Hepatic stellate cell (primary cell): ENCODE measurements around the gene NR4A1.

Experiments
- DNase-seq: peaks from one replicate; pipeline ENCODE4 v3.0.0; 2011; ENCODE audit warnings: low spot score

NR4A1 gene

DNA sequence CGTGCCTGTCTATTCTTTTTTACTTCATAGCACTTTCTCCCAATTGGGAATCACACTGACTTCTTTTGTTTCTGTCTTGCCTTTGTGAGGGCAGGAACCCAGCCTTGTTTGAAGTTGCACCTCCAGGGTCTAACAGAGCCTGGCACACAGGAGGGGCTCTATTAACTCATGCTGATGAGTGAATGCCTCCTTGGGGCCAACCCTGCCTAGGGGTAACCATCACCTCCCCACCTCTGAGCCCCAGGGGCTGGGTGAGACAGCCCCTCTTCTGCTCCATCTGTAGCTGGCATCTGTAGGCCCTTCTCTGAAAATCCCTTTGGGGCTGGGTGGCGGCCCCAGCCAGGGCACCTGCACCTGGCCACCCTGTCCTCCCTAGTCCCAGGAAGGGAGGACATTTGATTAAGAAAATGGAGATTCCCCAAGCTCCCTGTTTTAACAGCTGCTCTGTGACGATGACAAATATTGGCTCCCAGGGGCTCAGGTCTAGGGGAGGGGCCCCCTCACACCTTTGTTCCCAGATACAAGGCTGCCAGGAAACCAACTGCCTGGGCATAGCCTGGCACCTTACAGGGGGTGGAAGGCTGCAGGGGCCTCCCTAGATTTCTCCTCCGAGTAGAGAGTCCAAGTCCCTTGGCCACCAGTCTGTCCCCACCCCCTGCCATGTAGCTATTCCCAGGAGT lies 32.7 kb upstream of the NR4A1 start:
- no peak for DNase-seq

DNA sequence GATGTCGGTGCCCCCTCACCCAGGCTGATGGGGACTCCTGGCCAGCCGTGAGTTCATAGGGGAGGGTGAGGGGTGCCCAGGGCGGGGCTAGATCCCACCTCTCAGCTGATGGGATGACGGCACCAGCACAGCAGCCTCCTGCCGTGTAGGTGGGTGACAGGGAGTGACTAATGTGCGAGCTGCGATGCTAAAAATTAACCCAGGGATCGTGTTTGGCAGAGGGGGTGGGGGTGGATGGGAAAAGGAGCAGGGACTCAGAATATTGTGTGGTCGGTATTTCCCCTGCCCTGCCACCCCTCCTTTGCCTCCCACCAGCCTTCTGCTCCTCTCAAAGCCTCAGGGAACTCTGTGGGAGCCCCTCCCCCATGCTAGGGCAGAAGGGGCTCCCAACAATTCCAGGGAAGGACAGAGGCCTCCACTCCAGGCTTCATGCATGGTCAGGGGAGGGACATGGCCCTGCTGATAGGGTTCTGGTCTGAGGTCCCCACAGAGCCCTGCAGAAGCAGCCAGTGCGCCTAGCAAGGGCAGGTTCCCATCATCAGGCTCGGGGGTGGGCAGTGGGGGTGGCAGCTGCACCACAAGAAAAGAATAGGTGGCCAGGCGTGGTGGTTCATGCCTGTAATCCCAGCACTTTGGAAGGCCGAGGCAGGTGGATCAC lies 32.0 kb upstream of the NR4A1 start:
- DNase-seq: no peak

DNA sequence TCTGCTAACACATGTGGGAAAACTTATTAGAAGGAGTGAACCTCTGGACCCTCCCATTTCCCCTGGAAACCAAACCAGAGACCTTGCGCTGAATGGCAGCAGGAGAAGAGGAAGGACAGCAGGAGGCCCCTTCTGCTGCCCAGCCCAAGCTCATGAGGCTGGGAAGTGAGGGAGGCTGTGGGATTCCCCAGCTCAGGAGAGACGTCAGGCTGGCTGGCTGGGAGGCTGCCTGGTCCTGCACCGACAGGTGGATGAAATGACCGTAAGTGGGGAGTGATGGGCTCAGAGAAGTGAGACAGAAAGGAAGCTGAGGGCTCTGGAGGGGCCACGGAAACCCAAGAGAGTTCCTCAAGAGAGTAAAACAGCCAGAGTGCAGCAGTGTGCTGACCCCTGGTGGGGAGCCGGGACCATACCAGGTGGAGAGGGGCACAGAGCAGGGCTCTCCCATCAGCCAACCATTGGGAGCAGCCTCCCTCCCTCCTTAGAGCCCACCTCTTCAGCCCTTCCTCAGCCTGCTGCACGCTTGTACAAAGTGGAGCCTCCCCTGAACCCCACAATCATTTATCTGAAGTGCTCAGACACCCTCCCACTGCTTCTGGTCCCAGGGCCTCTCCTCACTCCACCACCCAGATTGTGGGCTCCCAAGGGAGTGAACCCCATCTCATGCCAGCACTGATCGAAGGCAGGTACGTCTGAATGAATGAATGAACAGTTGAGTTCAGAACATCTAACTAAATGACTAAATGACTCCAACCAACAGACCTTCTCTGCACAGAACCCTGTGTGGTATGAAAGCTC lies 30.5 kb upstream of the NR4A1 start:
- peak; percentile 74 for DNase-seq

DNA sequence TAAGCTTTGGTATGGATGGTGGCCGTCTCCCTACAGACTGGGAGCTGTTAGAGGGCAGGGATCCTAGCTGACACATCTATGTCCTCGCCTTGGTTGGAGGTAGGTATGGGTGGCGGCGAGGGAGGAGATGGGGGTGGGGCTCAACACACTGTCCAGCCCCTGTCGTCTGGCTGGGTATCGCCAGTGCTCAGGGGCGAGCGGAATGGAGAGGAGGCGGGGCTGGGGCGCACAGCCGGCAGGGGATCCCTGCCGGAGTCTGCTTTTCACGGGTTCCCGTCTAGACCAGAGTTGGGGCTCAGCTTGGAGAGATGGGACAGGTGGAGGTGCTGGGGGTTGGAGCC lies 28.4 kb upstream of the NR4A1 start:
- DNase-seq: no peak

DNA sequence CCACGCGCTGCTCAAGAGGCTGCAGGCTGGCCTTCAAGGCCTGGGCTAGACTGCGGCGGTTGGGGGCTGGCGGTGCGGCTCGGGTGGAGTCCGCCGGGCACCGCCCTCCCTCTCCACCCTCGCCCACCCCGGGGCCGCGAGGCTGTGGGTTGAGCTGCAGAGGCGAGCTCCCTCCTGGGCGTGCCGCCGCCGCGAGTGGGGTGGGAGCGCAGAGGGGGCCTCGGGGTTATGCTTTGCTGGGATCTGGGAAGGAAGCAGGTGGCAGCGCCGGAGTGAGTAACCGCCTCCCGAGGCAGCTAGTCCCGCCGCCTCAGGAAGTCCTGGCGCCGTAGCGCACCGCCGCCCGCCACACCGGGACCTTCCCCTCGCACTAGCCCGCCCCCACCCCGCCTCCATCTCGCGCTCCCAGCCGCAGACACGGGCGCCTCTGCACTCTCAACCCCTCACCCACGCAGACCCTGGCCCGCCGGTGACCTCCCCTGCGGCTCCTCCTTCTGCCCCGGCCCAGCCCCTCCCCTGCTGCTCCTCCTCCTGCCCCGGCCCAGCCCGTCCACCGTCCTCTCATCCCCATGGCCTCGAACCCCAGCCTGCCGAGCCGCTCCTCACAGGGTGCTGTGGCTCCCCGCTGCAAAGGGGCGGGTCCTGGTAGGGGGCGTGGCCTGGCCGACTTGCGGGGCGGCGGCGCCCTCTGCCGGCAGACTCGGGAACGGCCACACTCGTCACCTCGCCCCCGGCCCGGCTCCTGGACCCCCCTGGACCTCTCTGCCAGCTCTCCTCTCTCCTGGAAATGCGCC lies 27.9 kb upstream of the NR4A1 start:
- peak; percentile 92 for DNase-seq

DNA sequence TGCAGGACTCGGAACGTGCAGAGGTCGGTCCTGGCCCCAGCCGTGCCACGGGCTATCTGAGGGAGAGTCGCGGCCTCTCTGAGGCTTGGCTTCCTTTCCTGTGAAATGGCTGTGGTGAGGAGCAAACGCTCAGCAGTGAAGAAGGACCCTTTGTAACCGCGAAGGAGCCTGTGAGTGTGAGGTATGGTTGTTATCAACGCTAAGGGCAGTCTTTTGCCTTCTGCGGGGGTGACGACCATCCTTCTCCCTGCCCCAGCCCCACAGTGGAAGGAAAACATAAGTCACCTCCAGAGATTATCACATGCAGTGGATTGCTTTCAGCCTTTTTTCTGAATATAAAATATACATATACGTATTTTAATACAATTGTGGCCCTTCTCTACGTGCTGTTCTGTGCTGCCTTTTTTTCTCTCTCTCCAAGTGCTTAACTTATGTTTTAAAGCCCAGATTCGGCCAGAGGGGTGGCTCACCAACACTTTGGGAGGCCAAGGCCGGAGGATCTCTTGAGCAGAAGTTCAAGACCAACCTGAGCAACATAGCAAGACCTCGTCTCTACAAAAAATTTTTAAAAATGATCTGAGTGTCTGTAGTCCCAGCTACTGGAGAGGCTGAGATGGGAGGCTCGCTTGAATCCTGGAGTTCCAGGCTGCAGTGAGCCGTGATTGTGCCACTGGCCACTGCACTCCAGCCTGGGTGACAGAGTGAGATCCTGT lies 27.1 kb upstream of the NR4A1 start:
- no peak for DNase-seq

DNA sequence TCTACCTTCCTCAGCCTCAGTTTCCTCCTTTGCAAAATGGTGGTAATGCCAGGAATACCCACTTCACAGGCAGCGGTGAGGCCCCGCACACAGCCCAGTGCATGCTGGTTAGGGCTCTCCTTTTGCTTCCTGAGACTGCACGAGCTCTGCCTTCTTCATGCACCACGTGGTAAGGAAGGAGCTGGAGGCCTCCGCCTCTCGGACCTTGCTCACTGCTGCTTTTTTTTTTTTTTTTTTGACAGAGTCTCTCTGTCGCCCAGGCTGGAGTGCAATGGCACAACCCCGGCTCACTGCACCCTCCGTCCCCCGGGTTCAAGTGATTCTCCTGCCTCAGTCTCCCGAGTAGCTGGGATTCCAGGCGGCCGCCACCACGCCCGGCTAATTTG lies 26.4 kb upstream of the NR4A1 start:
- DNase-seq: no peak

DNA sequence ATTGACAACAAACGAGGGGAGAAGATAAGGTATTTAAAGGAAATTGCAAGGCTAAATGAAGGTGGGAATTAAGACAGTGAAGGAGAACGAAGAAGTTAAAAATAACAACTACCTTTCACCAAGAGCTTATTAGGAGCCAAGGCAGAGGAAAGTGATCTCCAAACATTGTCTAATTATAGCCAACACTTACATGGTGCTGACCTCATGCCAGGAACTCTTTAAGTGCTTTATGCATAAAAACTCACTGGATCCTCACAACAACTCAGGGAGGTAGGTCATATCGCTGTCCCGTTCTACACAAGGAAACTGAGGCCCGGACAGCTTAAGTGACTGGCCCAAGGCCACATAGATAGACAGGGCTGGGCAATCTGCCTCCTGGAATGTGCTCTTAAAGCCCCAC lies 25.0 kb upstream of the NR4A1 start:
- no peak for DNase-seq

DNA sequence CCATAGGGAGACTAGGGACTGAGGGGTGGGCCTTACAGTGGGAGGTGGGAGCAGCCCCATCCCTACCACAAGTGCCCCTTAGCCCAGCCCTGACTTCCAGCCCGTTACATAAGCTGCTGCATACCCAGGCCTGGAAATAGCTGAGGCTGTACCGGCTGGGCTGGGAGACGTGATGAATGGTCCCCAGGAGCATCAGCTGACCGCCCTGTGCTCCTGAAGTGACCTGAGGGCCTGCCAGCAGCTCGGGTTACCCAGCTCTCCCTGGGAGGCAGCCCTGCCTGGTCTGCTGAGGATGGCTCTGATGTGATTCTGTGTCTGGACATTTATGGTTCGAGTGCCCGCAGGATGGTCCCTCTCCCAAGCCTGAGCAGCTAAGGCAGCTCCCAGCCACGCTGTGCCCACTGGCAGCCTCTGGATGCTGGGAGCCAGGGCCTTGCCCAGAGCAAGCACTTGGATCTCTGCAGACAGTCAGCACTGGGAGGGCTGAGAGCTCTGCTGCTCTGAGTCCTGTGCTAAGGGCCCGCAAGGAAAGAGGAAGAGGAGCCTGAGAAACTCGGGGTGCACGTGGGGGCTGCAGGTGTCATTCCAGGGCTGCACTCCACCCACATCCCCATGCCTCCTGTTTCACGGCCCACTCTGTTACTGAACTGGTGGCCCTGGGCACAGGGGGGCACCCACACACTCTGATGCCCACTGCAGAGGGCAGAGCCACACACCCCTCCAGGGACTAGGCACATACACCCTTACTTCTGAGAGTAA lies 24.0 kb upstream of the NR4A1 start:
- DNase-seq: no peak

DNA sequence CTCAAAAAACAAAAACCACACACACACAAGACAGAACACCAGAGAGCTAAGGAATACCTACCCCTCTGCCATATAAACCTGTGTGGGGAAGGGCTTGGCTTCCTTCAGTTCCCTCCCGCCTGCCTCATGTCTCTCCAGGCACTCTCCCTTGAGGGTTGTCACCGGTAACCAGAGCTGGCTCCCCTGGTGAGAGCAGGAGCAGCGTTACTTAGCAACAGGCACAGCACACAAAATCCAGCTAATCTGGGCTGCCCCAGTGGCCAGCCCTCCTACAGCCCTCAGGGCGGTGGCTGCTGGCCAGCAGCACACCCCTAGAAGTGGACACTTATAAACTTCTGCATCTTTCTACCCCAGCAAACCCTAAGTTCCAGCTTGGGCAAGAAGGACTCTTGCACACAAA lies 21.6 kb upstream of the NR4A1 start:
- peak; percentile 79 for DNase-seq

DNA sequence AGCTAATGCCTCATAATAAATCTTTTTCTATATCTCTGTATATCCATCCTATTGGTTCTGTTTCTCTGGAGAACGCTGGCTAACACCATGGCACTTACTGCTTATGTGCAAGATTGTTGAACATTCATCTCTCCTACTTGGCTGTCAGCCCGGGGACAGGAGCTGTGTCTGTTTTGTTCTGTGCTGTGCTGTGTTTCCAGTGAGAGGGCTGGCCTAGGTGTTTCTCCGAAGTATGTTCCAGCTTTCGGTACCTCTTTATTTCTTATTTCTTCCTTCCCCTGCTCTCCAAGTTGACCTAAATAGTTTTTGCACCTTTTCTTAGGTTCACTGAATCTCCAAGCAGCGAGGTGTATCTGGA lies 18.8 kb upstream of the NR4A1 start:
- peak; percentile 59 for DNase-seq

DNA sequence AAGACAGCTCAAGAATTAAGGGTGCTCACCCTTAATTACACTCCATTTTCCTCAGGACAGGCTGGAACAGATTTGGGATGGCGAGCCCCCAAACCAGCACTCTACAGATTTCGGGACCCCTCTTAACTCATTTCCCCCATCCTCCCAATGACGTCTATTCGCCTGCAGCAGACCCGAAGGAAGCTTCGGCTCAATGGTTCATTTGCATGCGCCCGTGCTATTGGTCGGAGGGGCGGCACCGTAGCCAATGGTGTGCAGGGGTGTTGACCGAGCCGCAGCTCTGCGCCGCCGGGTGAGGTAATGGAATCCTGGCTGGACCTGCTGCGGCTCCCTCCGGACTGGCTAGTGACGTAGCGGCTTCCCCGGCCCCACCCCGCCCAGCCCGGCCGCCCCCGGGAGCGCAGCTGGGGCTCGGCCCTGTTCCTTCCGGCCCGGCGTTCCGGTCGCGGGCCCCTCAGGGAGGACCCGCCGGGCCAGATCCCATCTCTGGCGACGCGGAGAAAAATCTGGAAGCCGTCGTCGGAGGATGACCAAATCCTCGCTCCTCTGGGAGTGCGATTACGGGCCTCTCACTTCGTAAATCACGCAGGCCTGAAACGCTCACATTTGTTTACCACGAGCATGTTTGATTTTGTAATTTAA lies 18.3 kb upstream of the NR4A1 start:
- peak; percentile 99 for DNase-seq

DNA sequence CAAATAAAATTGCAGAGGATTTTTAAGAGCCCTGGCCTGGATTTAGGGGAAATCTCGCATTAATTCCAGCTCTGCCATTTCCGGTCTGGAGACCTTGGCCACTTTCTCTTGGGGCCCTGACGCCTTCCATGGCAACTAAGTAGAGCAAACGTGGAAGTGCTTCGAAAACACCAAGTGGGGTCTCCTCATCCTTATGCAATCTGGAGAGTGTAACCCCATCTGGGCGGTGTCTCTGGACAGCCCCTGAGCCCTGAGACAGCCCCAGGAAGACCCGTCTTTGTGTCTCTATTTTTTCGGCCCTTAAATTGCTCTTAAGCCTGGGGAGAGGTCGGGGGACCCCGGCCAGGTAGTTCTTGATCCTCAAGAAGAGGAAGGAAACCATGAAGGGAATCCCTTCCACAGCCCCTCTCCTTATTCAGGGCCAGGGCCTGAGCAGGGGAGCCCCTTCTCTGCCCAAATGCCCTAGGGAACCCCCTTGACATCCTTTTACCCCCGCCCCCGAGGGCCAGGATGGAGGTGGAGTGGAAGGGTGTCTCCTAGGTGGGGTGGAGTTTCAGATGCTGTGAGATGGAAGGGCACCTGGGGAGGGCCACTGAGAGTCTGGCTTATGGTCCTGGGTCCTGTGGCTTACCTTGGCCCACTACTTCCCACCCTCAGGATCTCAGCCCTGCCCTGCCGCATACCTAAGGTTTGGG lies 17.6 kb upstream of the NR4A1 start:
- no peak for DNase-seq

DNA sequence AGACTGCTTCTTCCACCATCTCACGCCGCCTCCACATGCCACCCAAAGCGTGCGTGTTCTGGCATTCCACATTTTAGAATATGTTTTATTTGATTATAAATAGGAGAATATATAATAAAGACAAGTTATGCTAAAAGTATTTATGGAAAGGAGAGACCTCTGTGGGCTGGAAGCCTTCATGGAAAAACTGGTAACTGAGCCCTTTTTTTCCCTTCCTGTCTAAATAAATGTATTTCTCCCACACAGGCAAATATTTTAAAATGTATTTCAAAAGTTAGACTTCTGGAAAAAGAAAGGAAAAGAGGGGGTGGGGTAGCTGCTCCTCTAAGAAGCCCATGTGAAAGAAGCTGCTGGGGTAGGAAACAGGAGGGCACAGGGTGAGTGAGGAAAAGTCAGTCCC lies 16.1 kb upstream of the NR4A1 start:
- DNase-seq: no peak

DNA sequence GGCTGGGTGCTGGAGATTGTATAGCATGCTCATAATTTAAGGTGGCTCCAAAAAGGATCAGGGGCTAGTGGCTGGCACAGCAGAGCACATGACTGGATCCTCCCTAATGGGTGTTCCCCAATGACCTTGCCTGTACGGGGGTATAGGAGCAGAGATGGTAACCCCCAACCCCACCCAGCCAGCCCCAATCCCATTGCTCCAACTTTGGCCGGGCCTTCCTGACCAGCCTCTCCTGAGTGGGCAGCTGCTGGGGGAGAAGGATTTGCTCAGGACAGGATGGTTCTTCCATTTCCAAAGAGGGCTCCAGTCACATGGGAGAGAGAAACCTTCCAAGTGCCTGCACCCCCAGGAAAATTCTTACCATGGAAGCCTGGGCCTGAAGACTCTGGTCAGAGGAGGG lies 15.3 kb upstream of the NR4A1 start:
- no peak for DNase-seq

DNA sequence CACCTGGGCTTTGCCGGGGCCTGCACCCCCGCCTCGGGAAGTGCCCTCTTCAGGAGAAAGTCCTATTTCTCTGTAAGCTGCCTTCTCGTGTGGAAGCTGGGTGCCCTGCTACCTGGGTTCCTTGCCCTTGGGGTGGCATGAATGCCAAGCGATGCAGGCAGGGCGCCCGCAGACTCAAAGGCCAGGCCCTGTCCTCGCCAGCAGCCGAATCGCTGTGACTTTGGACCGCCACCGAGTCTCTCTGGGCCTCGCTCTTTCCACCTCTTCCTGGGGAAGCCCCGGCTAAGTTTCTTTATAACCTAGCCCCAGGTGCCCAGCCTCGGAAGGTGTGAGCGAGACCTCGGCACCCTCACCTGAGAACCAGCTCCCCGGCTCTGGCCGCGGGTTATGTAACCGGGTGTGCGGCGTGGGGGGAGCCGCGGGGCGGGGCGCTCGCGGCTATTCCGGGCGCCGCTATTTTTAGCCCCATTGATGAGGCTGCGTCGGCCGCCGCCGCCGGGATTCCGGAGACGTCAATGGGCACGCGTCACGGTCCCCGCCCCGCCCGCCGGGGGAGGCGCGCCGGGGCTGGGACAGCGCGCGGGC lies 14.6 kb upstream of the NR4A1 start:
- DNase-seq: peak; percentile 90

DNA sequence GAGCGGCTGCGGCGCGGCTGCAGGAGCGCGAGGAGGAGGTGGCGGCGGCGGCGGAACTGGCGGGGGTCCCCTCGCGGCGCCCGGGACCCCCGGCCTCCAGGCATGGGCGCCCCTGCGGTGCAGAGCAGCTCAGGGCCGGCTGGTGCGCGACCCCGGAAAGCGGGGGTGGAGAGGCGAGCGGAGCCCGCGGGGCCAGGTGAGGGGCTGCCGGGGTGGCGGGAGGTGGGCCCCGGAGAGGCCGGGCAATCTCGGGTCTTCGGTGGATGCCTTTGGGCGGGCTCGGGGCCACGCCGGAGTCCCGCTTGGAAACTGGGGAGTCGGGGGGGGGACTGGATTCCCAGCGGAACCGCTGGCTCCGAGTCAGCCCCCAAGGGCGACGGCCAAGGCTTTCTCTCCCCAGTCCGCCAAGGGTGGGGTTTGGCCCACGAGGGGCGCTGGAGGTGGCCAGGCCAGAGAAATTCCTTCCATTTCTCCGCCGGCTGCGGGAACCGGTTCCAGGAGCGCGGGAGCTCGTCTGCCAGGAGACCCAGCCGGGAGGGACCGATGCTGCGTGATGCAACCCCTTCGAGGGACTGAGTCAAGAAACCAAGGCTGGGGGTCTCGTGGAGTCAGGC lies 13.9 kb upstream of the NR4A1 start:
- DNase-seq: peak; percentile 69

DNA sequence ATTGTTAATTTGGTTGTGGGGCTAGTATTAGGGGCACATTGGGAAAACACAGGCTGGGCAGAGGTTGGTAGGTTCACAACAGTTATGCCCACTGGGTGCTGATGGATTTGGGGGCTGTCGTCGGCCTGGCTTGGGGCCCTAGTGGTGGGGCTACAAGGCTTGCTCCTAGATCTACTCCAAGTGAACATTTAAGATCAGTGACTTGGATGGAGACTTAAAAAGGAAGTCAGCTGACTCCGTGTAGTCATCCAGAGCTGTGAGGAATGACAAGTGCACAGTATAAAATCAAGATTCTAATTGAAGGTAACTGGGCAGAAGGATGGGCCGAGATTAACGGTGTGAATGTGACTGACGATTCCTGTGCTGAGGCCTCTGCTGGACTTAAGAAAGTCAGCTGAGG lies 12.8 kb upstream of the NR4A1 start:
- DNase-seq: no peak

DNA sequence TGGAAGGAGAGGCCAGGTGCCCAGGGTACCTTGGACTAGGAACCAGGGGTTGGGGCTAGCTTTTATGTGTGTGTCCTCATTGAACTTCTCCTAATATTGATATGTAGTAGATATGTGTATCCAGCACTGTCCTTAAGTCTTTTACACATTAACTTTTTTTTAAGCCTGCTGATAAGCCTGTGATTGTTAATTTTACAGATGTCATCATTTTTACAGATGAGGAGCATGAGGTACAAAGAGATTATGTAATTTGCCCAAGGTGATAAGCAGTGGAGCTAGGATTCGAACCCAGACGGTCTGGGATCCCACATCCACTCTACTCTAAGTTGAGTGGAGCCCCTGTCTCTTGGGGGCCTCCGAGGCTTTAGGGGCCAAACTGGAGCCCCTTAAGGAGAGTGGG lies 10.2 kb upstream of the NR4A1 start:
- no peak for DNase-seq
